GM12873 (cell line): ENCODE data around the gene CTNNA3.

Experiments used
- CTCF ChIP-seq: IDR thresholded peaks from 2 replicates; pipeline ENCODE4 v1.5.1; 2012; ENCODE audit warnings: low read depth, mild to moderate bottlenecking, moderate library complexity, low read length, control low read depth; ENCODE audit not compliant: insufficient read depth; ENCODE audit errors: missing control alignments

CTNNA3 gene

GRCh38 chr10:67280405-67280804, 415.6 kb downstream of the CTNNA3 start:
- TF ChIP-seq CTCF, result no peak

- no peak for TF ChIP-seq CTCF
These were observed 418.6 kb downstream of the CTNNA3 start for GRCh38 chr10:67277402-67277801.

GRCh38 chr10:67269828-67270227, 426.2 kb downstream of the CTNNA3 start:
- no peak for TF ChIP-seq CTCF

- no peak for TF ChIP-seq CTCF
These were observed 427.8 kb downstream of the CTNNA3 start for GRCh38 chr10:67268146-67268545.

- TF ChIP-seq CTCF, result no peak
These were observed 433.3 kb downstream of the CTNNA3 start for GRCh38 chr10:67262675-67263074.

GRCh38 chr10:67261300-67261797, 434.6 kb downstream of the CTNNA3 start:
- TF ChIP-seq CTCF, result no peak

GRCh38 chr10:67259319-67259929, 436.6 kb downstream of the CTNNA3 start:
- TF ChIP-seq CTCF, result no peak
